Measurements from ENCODE around the gene HSD17B4.

GRCh38 chr5:119410448-119411159, 41.7 kb upstream of the HSD17B4 start:
- no peak for TF ChIP-seq EZH2phosphoT487 (IDR thresholded peaks at IDR 0.05; ENCODE audit: borderline replicate concordance, low read length)
- TF ChIP-seq, protein P1, sequence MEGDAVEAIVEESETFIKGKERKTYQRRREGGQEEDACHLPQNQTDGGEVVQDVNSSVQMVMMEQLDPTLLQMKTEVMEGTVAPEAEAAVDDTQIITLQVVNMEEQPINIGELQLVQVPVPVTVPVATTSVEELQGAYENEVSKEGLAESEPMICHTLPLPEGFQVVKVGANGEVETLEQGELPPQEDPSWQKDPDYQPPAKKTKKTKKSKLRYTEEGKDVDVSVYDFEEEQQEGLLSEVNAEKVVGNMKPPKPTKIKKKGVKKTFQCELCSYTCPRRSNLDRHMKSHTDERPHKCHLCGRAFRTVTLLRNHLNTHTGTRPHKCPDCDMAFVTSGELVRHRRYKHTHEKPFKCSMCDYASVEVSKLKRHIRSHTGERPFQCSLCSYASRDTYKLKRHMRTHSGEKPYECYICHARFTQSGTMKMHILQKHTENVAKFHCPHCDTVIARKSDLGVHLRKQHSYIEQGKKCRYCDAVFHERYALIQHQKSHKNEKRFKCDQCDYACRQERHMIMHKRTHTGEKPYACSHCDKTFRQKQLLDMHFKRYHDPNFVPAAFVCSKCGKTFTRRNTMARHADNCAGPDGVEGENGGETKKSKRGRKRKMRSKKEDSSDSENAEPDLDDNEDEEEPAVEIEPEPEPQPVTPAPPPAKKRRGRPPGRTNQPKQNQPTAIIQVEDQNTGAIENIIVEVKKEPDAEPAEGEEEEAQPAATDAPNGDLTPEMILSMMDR (IDR thresholded peaks at IDR 0.05; ENCODE audit: low read depth, low read length, poor library complexity, severe bottlenecking), result no peak
